ENCODE results near the gene GBP7.
"Not testable (repeated sequence)": the region's sequence is repeated elsewhere in the genome, so short reads cannot be mapped to it uniquely, and the experiment has no call there.

- TF ChIP-seq EP300, CTCF, POLR2AphosphoS5, POLR2A (IDR thresholded peaks at IDR 0.05): not testable (repeated sequence)
Observed at GRCh38 chr1:89219851-89220250, 44.0 kb upstream of the GBP7 start.
